ENCODE data around the gene LMAN2L.

The LMAN2L gene

DNA sequence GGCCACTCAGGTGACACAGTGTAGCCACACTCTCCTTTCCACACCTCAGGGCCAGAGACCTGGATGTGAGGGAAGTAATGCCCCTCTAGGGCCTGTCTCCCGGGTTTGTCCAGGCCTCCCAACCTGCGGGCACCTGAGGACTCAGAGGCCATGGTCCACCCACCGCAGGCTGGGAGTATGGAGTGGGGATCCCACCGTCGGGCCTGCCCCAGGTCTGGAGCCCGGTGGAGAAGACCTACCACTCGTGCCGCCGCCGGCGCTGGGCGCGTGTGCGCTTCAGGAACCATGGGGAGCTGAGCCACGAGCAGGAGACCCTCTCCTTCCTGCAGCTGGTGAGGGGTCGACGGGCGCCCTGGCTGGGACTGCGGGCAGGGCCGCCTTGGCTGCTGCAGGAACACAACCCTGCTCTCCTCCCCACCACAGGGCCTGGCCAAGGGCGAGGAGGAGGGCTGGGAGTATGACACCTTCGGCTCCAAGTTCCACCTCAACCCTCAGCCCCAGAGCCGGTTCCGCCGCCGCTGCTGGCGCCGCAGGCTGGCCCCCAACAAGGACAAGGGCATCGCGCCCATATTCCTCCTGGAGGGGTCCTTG, 48.7 kb downstream of the LMAN2L start:
- Mint-ChIP-seq H3K9me3 (no peaks in the 10 kb centered on the region), H3K36me3 (ENCODE audit: low read depth) (no peaks in the 10 kb centered on the region), H3K27ac (no peak overlapping the region), H3K27me3 (no peaks in the 10 kb centered on the region), H3K4me3 (no peak overlapping the region), H3K4me1 (ENCODE audit: low read depth) (no peaks in the 10 kb centered on the region)
- no peak for DNase-seq

DNA sequence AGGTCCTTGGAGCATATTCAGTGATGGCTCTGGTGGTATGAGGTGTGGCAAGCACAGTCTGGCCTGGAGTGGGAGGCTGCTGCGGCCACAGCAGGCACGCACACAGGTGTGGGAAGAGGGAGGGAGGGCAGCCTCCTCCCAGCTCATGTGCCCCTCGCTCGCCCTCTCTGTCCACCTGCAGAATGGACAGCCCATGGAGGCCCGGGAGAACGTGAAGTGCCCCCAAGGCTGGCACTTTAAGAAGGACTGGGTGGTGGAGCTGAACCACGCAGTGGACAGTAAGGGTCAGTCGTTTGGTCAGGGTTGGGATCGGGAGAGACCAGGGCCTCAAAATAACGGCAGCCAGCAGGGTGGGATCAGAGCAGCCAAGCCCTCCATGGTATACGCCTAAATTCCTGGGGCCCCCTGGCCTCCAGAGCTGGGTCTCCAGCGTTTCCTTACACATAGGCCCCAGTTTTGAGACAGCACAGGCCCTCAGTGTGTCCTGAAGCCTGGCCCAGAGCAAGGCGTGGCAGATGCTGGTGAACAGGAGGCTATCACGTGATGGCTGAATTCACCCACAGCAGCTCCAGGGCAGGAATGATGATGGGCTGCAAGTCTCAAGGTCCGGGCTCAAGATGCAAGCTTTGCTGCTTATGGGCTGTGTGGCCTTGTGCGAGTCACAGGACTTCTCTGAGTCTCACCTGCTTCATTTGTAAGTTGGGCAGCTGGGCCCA, 49.4 kb downstream of the LMAN2L start:
- no peak for DNase-seq
- Mint-ChIP-seq H3K27me3 (no peaks in the 10 kb centered on the region), H3K27ac (no peak overlapping the region), H3K4me3 (no peak overlapping the region), H3K9me3 (no peaks in the 10 kb centered on the region), H3K4me1 (ENCODE audit: low read depth) (no peaks in the 10 kb centered on the region), H3K36me3 (ENCODE audit: low read depth) (no peaks in the 10 kb centered on the region)

DNA sequence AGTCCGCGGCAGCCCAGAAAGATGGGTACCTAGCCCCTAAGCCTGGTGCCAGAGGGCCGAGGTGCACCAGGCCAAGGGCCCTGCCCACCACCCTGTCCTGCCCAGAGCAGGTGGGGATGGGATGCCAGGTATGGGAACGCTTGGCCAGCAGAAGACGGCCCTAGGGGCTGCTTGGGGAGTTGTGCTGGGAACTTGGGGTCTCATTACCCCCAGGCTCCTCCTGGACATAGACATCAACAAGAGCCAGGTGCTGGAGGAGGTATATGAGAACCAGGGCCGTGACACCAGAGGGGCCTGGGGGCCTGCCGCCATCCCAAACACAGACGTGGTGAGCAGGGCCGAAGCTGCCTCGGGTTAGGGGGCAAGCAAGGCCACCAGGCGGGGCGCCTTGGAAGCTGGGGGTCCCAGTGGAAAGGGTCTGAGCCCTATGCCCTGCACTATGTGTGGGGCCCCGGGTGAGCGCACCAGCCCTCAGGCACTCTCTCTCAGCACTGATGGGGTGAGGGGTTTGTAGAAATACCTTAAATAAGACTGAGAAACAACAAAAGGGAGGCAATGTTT, 50.4 kb downstream of the LMAN2L start:
- Mint-ChIP-seq H3K4me1 (ENCODE audit: low read depth) (no peaks in the 10 kb centered on the region), H3K4me3 (no peak overlapping the region), H3K27ac (no peak overlapping the region), H3K27me3 (peaks cover 2% of the 10 kb centered on the region), H3K36me3 (ENCODE audit: low read depth) (no peaks in the 10 kb centered on the region), H3K9me3 (no peaks in the 10 kb centered on the region)
- no peak for DNase-seq

DNA sequence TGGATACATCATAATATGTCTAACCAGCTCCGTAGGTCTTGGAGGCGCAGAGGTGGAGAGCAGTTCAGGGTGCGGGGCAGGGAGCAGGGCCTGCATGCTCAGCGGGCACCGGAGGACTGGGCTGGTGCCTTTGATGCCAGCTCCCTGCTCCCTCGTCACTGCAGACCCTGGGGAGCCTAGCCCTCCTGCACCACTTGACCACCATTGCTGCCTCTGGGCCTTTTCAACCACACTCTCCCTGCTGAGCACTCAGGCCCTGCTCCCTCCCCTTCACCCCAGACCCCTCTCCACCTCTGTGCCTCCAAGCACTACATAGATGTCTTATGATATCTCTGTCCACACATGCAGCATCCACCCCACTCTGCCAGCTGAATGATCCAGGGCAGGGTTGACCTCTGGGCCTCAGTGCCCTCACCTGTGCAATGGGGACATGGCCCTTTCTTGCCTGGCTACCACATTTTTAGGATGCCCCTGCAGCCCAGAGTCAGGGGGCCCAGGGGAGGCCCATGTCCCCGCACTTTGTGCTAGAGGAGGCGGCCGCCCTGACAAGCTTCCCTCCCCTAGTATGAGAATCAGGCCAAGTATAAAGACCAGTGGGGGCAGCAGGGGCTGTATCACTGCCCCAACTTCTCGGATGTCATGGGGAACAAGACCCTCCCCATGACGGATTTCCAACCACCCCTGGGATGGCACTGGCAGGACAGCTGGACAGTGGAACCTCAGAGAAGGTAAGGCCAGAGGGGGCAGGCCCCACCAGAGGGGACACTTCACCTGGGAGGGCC, 51.0 kb downstream of the LMAN2L start:
- no peak overlapping the region for H3K27ac Mint-ChIP-seq
- H3K9me3 Mint-ChIP-seq, result no peaks in the 10 kb centered on the region
- H3K4me3 Mint-ChIP-seq, result no peak overlapping the region
- H3K4me1 Mint-ChIP-seq (ENCODE audit: low read depth), result no peaks in the 10 kb centered on the region
- DNase-seq, result no peak
- no peaks in the 10 kb centered on the region for H3K36me3 Mint-ChIP-seq (ENCODE audit: low read depth)
- peaks cover 4% of the 10 kb centered on the region for H3K27me3 Mint-ChIP-seq

DNA sequence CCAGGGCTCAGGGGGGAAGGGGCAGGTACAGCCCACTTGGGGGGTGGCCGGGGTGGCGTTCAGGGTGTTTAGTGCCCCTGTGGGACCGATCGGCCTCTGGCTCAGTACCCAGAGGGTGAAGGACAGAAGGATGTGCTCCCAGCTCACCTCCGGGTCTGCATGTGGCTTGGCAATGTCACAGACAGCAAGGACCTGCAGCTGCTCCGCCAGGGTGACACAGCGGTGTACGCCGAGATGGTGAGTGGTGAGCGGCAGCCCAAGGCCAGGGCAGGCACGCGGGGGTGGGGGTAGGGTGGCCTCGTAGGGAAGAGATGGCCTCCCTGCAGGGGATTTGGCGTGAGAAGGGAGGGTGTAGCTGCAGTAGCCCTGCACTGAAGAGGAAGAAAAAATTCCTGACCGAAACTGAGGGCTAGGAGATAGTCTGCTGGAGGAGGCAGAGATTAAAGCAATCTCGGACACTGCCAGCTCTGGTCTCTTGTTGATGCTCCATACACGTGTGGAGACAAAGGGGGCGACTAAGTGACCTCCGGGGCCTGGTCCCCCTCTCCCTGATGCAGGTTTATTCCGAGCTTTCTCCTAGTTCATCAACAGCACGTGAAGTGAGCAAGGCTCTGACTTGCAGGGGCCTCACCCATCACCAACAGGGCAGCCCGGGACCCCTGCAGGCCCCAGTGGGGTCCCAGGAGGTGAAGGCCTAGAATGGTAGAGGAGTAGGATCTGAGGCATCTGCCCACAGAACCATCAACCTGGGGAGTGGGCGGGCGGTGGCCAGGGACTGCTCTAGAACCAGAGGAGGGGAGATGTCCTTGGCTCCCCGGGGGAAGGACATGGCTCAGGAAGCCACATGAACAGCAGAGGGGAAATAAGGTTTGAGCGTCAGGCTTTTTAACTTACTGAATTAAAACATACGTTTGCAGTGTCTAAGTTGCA, 51.9 kb downstream of the LMAN2L start:
- no peaks in the 10 kb centered on the region for H3K36me3 Mint-ChIP-seq (ENCODE audit: low read depth)
- no peak for DNase-seq
- peaks cover 4% of the 10 kb centered on the region for H3K27me3 Mint-ChIP-seq
- H3K4me1 Mint-ChIP-seq (ENCODE audit: low read depth), result no peaks in the 10 kb centered on the region
- no peak overlapping the region for H3K27ac Mint-ChIP-seq
- no peak overlapping the region for H3K4me3 Mint-ChIP-seq
- H3K9me3 Mint-ChIP-seq, result no peaks in the 10 kb centered on the region

DNA sequence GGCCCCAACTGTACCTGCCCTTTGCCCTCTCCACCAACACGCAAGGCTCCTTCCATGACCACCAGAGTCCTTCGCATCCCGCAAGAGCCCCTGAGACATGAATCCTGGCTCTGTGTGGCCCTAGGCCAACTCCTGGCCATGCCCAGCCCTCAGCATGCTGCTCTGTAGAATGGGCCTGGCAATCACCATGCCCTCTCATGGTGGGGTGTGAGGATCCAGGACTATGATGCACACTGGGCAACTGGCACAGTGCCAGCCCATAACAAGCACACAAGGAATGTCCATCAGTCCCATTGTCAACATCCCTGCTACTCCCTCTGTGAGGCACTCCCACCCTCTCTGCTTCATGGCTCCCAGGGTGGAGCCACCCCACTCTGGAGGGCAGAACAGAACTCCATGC, 52.6 kb downstream of the LMAN2L start:
- no peaks in the 10 kb centered on the region for H3K4me1 Mint-ChIP-seq (ENCODE audit: low read depth)
- DNase-seq, result no peak
- no peaks in the 10 kb centered on the region for H3K36me3 Mint-ChIP-seq (ENCODE audit: low read depth)
- H3K4me3 Mint-ChIP-seq, result no peak overlapping the region
- H3K27ac Mint-ChIP-seq, result no peak overlapping the region
- H3K9me3 Mint-ChIP-seq, result no peaks in the 10 kb centered on the region
- peaks cover 4% of the 10 kb centered on the region for H3K27me3 Mint-ChIP-seq

DNA sequence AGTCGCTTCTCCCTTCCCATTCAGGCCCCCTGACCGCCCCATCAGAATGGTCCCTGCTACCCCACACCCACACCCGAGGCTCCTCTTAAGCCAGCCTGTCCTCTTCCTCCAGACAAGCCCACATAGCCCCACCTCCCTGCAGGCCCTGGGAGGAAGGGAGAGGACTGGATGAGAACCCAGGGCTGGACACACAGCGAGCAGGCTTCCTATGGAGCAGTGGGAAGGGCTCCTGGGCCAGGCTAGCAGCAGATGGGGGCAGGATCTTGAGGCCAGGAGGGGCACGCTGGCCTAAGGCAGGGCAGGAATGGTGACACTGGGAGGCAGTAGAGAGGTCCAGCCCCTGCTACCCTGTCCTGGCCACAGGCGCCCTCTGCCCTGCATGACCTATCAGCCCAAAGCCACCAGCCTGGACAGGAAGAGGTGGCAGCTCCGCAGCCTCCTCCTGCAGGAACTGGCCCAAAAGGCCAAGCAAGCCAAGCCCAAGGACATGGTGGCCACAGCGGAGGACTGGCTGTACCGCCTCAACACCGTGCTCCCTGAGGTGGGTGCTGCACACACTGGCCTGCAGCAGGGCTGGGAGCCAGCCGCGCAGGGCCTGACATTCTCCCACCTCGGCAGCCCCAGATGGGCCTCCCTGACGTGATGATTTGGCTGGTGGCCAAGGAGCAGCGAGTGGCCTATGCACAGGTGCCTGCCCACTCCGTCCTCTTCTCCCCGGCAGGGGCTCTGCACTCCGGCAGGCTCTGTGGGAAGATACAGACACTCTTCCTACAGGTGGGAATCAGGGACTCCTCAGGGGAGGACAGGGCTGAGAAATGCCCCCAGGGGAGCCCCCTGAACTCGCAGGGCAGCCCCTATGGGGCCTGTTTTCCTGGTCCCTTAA, 54.0 kb downstream of the LMAN2L start:
- Mint-ChIP-seq H3K4me3 (no peak overlapping the region), H3K27me3 (peaks cover 4% of the 10 kb centered on the region), H3K4me1 (ENCODE audit: low read depth) (no peaks in the 10 kb centered on the region), H3K27ac (no peak overlapping the region), H3K36me3 (ENCODE audit: low read depth) (no peaks in the 10 kb centered on the region), H3K9me3 (no peaks in the 10 kb centered on the region)
- DNase-seq, result no peak

GRCh38 chr2:96684883-96685576, 54.8 kb downstream of the LMAN2L start:
- DNase-seq, result no peak
- Mint-ChIP-seq H3K36me3 (ENCODE audit: low read depth) (no peaks in the 10 kb centered on the region), H3K4me1 (ENCODE audit: low read depth) (no peaks in the 10 kb centered on the region), H3K9me3 (no peaks in the 10 kb centered on the region), H3K4me3 (no peak overlapping the region), H3K27me3 (peaks cover 4% of the 10 kb centered on the region), H3K27ac (no peak overlapping the region)

DNA sequence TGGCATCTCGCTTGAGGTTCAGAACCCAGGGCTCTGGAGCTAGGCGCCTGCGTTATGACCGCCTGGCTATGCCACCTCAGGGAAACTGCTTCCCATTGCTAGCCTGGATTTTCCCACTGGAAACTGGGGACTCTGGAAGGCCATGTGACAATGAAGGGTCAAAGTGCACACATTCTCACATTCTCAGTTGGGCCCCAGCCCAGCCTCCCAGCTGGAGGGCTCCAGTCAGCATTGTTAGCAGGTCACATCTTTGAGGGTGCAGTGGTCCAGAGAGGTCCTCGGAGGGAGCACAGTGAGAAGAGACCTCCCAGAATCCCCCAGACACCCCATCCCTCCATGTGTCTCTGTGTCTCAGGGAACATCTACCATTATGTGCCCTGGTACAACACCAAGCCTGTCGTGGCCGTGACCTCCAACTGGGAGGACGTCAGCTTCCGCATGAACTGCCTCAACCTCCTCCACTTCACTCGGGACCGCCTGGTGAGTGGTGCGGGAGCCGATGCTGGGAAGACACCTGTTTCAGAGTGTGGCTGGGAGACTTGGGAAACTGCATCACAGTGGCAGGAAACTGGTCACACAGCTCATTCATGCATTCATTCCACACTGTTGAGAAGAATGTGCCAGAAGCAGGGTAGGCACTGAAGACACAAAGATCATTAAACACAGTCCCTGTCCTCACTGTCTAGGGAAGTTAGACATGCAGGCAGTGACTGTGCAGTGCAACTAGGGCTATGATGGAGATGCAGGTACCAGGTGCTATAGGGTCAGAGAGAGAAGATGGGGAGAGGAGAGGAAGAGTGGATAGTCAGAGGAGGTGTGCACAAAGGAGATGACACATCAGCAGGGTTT, 55.7 kb downstream of the LMAN2L start:
- Mint-ChIP-seq H3K4me1 (ENCODE audit: low read depth) (no peaks in the 10 kb centered on the region), H3K27ac (no peak overlapping the region), H3K9me3 (no peaks in the 10 kb centered on the region), H3K36me3 (ENCODE audit: low read depth) (no peaks in the 10 kb centered on the region), H3K27me3 (peaks cover 4% of the 10 kb centered on the region), H3K4me3 (no peak overlapping the region)
- no peak for DNase-seq

GRCh38 chr2:96683307-96683706, 56.6 kb downstream of the LMAN2L start:
- no peak for DNase-seq

GRCh38 chr2:96681540-96681939, 58.3 kb downstream of the LMAN2L start:
- Mint-ChIP-seq H3K4me3 (no peak overlapping the region), H3K27ac (no peak overlapping the region), H3K36me3 (ENCODE audit: low read depth) (no peaks in the 10 kb centered on the region), H3K9me3 (no peaks in the 10 kb centered on the region), H3K4me1 (ENCODE audit: low read depth) (no peaks in the 10 kb centered on the region), H3K27me3 (peaks cover 4% of the 10 kb centered on the region)
- DNase-seq, result no peak

More at GRCh38 chr2:96683307-96683706, 56.6 kb downstream of the LMAN2L start:
- H3K4me3 Mint-ChIP-seq, result no peak overlapping the region
- H3K27me3 Mint-ChIP-seq, result peaks cover 4% of the 10 kb centered on the region
- H3K4me1 Mint-ChIP-seq (ENCODE audit: low read depth), result no peaks in the 10 kb centered on the region
- no peaks in the 10 kb centered on the region for H3K9me3 Mint-ChIP-seq
- no peak overlapping the region for H3K27ac Mint-ChIP-seq
- no peaks in the 10 kb centered on the region for H3K36me3 Mint-ChIP-seq (ENCODE audit: low read depth)

DNA sequence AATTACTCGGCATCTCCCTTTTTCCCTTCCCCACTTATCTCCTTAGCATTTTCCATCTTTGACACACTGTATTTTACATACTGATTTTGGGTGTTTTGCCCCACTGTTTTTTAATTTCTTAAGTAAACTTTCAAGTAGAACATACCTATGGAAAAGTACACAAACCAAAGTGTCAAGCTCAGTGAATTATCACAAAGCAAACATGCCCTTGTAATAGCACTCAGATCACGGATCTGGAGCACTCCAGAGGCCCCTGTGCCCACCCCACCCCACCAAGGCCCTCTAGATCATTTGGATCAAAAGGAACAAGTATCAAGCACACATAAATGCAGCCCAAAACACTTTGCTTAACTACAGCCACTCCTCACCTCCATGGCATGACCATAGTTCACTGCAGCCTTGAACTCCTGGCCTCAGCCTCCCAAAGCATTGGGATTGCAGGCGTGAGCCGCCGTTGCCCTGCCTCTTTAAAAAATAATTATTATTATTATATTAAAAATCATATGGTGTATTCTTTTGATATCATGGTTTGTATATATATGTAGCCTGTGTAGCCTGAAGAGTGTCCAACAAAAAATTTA, 59.2 kb downstream of the LMAN2L start:
- Mint-ChIP-seq H3K36me3 (ENCODE audit: low read depth) (no peaks in the 10 kb centered on the region), H3K9me3 (no peaks in the 10 kb centered on the region), H3K27ac (no peak overlapping the region), H3K27me3 (peaks cover 4% of the 10 kb centered on the region), H3K4me1 (ENCODE audit: low read depth) (no peaks in the 10 kb centered on the region), H3K4me3 (no peak overlapping the region)
- no peak for DNase-seq

Data from activated T-cell treated with anti-CD3 and anti-CD28 coated beads, Interleukin-2, amount 50 U/mL, for 24 hours (primary cell).